Lower leg skin (tissue), 3 donors: ENCODE measurements around the gene TMEFF1.

ENCODE experiments used
- CTCF ChIP-seq, 3 donors: fragments of 450-650 bp; IDR thresholded peaks; one replicate each; pipeline ENCODE4 v1.5.1; 2016; ENCODE audit warnings: antibody characterized with exemption in 3 of 3, mild to moderate bottlenecking in 3 of 3, moderate library complexity in 2 of 3
- POLR2A ChIP-seq, 2 donors: fragments of 450-650 bp; IDR thresholded peaks; one replicate each; pipeline ENCODE4 v1.6.1; 2016 to 2017; ENCODE audit warnings: antibody characterized with exemption in 2 of 2, mild to moderate bottlenecking in 1 of 2, moderate library complexity in 1 of 2

GRCh38 chr9:100498592-100498991 lies 25.6 kb downstream of the TMEFF1 start:
- TF ChIP-seq CTCF (IDR thresholded peaks at IDR 0.05) (no peak), POLR2A (IDR thresholded peaks at IDR 0.05) (no peak)
